GM23338 (cell line): ENCODE results near the gene TUBA4B. TPM values are rescaled to one million over a fixed set of nuclear protein-coding genes. Genes with fewer than 3 reads are reported as not detected.

ENCODE experiments used
- ATAC-seq: fragments of 200-7000 bp; cut with Tn5 transposase; 3 replicates; pipeline ENCODE4 v1.9.1; 2020
- DNase-seq: peaks from one replicate; pipeline ENCODE4 v3.0.0-alpha.2; 2015; ENCODE audit warnings: low spot score
- H2AFZ ChIP-seq: fragments of 200-600 bp; sonication (generic); 2 replicates; pipeline ENCODE4 v1.8.0; 2016; ENCODE audit warnings: antibody characterized with exemption, mild to moderate bottlenecking, moderate library complexity
- H3F3A ChIP-seq: fragments of 200-600 bp; sonication (generic); replicated peaks from 2 replicates; pipeline ENCODE4 v1.8.0; 2017; ENCODE audit warnings: antibody characterized with exemption, mixed run types, low read depth
- H3K27ac ChIP-seq: fragments of 200-600 bp; sonication (generic); 2 replicates; pipeline ENCODE4 v1.6.1; 2016; ENCODE audit warnings: low read depth
- H3K27me3 ChIP-seq: fragments of 200-600 bp; sonication (generic); 2 replicates; pipeline ENCODE4 v1.8.0; 2016; ENCODE audit warnings: mild to moderate bottlenecking, mixed run types, moderate library complexity; ENCODE audit not compliant: insufficient read depth
- H3K36me3 ChIP-seq: fragments of 200-600 bp; sonication (generic); 2 replicates; pipeline ENCODE4 v1.8.0; 2016; ENCODE audit warnings: mild to moderate bottlenecking; ENCODE audit not compliant: insufficient read depth
- H3K4me1 ChIP-seq: fragments of 200-600 bp; sonication (generic); 2 replicates; pipeline ENCODE4 v1.8.0; 2016; ENCODE audit warnings: mild to moderate bottlenecking, moderate library complexity; ENCODE audit not compliant: insufficient read depth
- H3K4me2 ChIP-seq: fragments of 200-600 bp; sonication (generic); 2 replicates; pipeline ENCODE4 v1.7.1; 2017; ENCODE audit warnings: mixed run types
- H3K4me3 ChIP-seq: fragments of 200-600 bp; sonication (generic); 2 replicates; pipeline ENCODE4 v1.6.1; 2016; ENCODE audit warnings: mixed run types
- H3K79me2 ChIP-seq: fragments of 200-600 bp; sonication (generic); replicated peaks from 2 replicates; pipeline ENCODE4 v1.8.0; 2017; ENCODE audit warnings: mild to moderate bottlenecking; ENCODE audit not compliant: insufficient read depth
- H3K9me2 ChIP-seq: fragments of 200-600 bp; sonication (generic); 2 replicates; pipeline ENCODE4 v1.8.0; 2017; ENCODE audit not compliant: insufficient read depth
- H4K20me1 ChIP-seq: fragments of 200-600 bp; sonication (generic); replicated peaks from 2 replicates; pipeline ENCODE4 v1.8.0; 2017; ENCODE audit warnings: mild to moderate bottlenecking; ENCODE audit not compliant: insufficient read depth
- H3K27ac Mint-ChIP-seq: 2 replicates; pipeline ENCODE4 v1.8.0; 2020; ENCODE audit warnings: inconsistent platforms, mild to moderate bottlenecking, moderate library complexity, mixed read lengths
- H3K27me3 Mint-ChIP-seq: 3 replicates; pipeline ENCODE4 v1.8.0; 2022; ENCODE audit warnings: low read depth, mild to moderate bottlenecking, moderate library complexity, mixed read lengths, inconsistent platforms; ENCODE audit not compliant: insufficient read depth, poor library complexity
- H3K36me3 Mint-ChIP-seq: 3 replicates; pipeline ENCODE4 v1.8.0; 2021; ENCODE audit warnings: low read depth, mild to moderate bottlenecking, inconsistent platforms, moderate library complexity, mixed read lengths
- H3K4me1 Mint-ChIP-seq: 3 replicates; pipeline ENCODE4 v1.8.0; 2020; ENCODE audit warnings: mild to moderate bottlenecking, inconsistent platforms, mixed read lengths
- H3K4me3 Mint-ChIP-seq: 3 replicates; pipeline ENCODE4 v1.8.0; 2021; ENCODE audit warnings: moderate library complexity, mild to moderate bottlenecking, inconsistent platforms, mixed read lengths
- H3K9me3 Mint-ChIP-seq: 3 replicates; pipeline ENCODE4 v1.8.0; 2020; ENCODE audit warnings: moderate library complexity, mild to moderate bottlenecking, inconsistent platforms, mixed read lengths
- CREB1 ChIP-seq: fragments of 250-450 bp; sonication (Bioruptor Pico); IDR thresholded peaks from 2 replicates; pipeline ENCODE4 v1.5.0; 2020; ENCODE audit warnings: low read depth, mild to moderate bottlenecking, moderate library complexity
- EZH2 ChIP-seq: fragments of 200-600 bp; sonication (generic); IDR thresholded peaks from one replicate; pipeline ENCODE4 v1.8.0; 2017; ENCODE audit warnings: antibody characterized with exemption, mild to moderate bottlenecking, low read depth; ENCODE audit not compliant: unreplicated experiment
- JUNB ChIP-seq: IDR thresholded peaks from one replicate; pipeline ENCODE4 v1.6.1; 2016; ENCODE audit warnings: antibody characterized with exemption; ENCODE audit not compliant: unreplicated experiment
- NANOG ChIP-seq: IDR thresholded peaks from 2 replicates; pipeline ENCODE4 v1.6.1; 2016; ENCODE audit warnings: antibody characterized with exemption, borderline replicate concordance
- STAT1 ChIP-seq: IDR thresholded peaks from one replicate; pipeline ENCODE4 v1.6.1; 2016; ENCODE audit warnings: antibody characterized with exemption; ENCODE audit not compliant: unreplicated experiment
- ZNF331 ChIP-seq: fragments of 250-450 bp; sonication (Bioruptor Pico); IDR thresholded peaks from 2 replicates; pipeline ENCODE4 v1.5.0; 2020; ENCODE audit warnings: low read depth, mild to moderate bottlenecking, moderate library complexity
- polyA plus RNA-seq: library from polyadenylated mRNA; unstranded; fragments of >200 nt; fragmentation: Nextera tagmentation; extraction: Ambion mirVana; gene quantifications from 2 replicates; pipeline ENCODE4 v1.2.1, GENCODE V29; 2016
- total RNA-seq: library from RNA; depleted of rRNA; stranded (reverse); fragments of >200 nt; shearing (Covaris generic); gene quantifications from 2 replicates; pipeline ENCODE4 v1.2.3, GENCODE V29; 2014
- TF ChIP-seq, protein P1 (sequence below): IDR thresholded peaks from one replicate; pipeline ENCODE4 v1.6.1; 2018; ENCODE audit warnings: antibody characterized with exemption; ENCODE audit not compliant: unreplicated experiment
- TF ChIP-seq, protein P2 (sequence below): fragments of 250-450 bp; sonication (Bioruptor Pico); IDR thresholded peaks from 2 replicates; pipeline ENCODE4 v1.5.0; 2020; ENCODE audit warnings: mild to moderate bottlenecking, moderate library complexity

TUBA4B gene
- total and polyA plus RNA-seq, 2 experiments from 2014 or later = 0.14 TPM; not detected in 1

DNA sequence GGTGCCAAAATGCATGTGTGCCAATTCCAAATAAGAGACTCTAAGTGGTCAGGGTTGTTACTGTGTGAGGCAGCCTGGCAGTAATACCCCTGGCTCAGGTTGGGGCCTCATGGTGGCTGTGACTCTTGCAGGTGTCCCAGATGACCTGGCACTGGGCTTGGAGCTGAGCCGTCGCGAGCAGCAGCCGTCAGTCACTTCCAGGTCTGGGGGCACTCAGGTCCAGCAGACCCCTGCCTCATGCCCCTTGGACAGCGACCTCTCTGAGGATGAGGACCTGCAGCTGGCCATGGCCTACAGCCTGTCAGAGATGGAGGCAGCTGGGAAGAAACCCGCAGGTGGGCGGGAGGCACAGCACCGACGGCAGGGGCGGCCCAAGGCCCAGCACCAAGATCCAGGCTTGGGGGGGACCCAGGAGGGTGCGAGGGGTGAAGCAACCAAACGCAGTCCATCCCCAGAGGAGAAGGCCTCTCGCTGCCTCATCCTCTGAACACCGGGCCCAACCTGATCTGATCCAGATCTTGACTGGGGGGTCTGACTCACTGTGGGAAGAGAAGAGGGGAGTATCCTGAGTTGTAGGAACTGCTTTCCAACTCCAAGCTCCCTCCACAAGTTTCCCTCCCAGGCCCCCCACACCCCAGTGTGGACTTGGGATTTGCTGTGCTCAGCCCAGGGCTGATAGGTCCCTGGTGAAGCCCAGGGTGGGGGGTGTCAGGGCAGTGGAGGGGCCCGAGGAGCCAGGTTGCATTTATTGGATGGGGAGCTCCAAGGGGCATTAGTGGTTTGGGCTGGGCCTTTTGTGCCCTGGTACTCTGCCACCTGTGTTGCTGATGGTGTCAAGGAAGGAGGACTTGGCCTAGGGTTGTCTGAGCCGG, 31.7 kb downstream of the TUBA4B start:
- H3K4me3 Mint-ChIP-seq = no peak overlapping the region

More for the DNA sequence above, 31.7 kb downstream of the TUBA4B start:
- Mint-ChIP-seq H3K4me1 (peaks cover 20% of the 10 kb centered on the region), H3K9me3 (no peaks in the 10 kb centered on the region), H3K27ac (no peak overlapping the region), H3K36me3 (peaks cover 11% of the 10 kb centered on the region; the same call in 2 of the 3 replicates), H3K27me3 (peaks cover 1% of the 10 kb centered on the region)
- no peak for ATAC-seq
- Histone ChIP-seq H3K36me3 (no peaks in the 10 kb centered on the region; the same call in 1 of the 2 replicates), H3K4me1 (peaks cover 10% of the 10 kb centered on the region; the same call in 1 of the 2 replicates), H3K27me3 (no peaks in the 10 kb centered on the region), H2AFZ (no peak overlapping the region), H3K4me2 (no peak overlapping the region), H3K4me3 (no peak overlapping the region), H3K9me2 (no peaks in the 10 kb centered on the region), H3K79me2 (no peaks in the 10 kb centered on the region), H4K20me1 (no peaks in the 10 kb centered on the region; the same call in 1 of the 2 replicates), H3K27ac (no peak overlapping the region), H3F3A (no peaks in the 10 kb centered on the region)
- no peak for TF ChIP-seq JUNB
- TF ChIP-seq ZNF331 (CRISPR knock-in tag) = no peak
- no peak for TF ChIP-seq CREB1
- TF ChIP-seq EZH2 = no peak
- no peak for TF ChIP-seq NANOG
- no peak for TF ChIP-seq STAT1
- TF ChIP-seq, protein P1, sequence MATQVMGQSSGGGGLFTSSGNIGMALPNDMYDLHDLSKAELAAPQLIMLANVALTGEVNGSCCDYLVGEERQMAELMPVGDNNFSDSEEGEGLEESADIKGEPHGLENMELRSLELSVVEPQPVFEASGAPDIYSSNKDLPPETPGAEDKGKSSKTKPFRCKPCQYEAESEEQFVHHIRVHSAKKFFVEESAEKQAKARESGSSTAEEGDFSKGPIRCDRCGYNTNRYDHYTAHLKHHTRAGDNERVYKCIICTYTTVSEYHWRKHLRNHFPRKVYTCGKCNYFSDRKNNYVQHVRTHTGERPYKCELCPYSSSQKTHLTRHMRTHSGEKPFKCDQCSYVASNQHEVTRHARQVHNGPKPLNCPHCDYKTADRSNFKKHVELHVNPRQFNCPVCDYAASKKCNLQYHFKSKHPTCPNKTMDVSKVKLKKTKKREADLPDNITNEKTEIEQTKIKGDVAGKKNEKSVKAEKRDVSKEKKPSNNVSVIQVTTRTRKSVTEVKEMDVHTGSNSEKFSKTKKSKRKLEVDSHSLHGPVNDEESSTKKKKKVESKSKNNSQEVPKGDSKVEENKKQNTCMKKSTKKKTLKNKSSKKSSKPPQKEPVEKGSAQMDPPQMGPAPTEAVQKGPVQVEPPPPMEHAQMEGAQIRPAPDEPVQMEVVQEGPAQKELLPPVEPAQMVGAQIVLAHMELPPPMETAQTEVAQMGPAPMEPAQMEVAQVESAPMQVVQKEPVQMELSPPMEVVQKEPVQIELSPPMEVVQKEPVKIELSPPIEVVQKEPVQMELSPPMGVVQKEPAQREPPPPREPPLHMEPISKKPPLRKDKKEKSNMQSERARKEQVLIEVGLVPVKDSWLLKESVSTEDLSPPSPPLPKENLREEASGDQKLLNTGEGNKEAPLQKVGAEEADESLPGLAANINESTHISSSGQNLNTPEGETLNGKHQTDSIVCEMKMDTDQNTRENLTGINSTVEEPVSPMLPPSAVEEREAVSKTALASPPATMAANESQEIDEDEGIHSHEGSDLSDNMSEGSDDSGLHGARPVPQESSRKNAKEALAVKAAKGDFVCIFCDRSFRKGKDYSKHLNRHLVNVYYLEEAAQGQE = no peak
- TF ChIP-seq, protein P2, sequence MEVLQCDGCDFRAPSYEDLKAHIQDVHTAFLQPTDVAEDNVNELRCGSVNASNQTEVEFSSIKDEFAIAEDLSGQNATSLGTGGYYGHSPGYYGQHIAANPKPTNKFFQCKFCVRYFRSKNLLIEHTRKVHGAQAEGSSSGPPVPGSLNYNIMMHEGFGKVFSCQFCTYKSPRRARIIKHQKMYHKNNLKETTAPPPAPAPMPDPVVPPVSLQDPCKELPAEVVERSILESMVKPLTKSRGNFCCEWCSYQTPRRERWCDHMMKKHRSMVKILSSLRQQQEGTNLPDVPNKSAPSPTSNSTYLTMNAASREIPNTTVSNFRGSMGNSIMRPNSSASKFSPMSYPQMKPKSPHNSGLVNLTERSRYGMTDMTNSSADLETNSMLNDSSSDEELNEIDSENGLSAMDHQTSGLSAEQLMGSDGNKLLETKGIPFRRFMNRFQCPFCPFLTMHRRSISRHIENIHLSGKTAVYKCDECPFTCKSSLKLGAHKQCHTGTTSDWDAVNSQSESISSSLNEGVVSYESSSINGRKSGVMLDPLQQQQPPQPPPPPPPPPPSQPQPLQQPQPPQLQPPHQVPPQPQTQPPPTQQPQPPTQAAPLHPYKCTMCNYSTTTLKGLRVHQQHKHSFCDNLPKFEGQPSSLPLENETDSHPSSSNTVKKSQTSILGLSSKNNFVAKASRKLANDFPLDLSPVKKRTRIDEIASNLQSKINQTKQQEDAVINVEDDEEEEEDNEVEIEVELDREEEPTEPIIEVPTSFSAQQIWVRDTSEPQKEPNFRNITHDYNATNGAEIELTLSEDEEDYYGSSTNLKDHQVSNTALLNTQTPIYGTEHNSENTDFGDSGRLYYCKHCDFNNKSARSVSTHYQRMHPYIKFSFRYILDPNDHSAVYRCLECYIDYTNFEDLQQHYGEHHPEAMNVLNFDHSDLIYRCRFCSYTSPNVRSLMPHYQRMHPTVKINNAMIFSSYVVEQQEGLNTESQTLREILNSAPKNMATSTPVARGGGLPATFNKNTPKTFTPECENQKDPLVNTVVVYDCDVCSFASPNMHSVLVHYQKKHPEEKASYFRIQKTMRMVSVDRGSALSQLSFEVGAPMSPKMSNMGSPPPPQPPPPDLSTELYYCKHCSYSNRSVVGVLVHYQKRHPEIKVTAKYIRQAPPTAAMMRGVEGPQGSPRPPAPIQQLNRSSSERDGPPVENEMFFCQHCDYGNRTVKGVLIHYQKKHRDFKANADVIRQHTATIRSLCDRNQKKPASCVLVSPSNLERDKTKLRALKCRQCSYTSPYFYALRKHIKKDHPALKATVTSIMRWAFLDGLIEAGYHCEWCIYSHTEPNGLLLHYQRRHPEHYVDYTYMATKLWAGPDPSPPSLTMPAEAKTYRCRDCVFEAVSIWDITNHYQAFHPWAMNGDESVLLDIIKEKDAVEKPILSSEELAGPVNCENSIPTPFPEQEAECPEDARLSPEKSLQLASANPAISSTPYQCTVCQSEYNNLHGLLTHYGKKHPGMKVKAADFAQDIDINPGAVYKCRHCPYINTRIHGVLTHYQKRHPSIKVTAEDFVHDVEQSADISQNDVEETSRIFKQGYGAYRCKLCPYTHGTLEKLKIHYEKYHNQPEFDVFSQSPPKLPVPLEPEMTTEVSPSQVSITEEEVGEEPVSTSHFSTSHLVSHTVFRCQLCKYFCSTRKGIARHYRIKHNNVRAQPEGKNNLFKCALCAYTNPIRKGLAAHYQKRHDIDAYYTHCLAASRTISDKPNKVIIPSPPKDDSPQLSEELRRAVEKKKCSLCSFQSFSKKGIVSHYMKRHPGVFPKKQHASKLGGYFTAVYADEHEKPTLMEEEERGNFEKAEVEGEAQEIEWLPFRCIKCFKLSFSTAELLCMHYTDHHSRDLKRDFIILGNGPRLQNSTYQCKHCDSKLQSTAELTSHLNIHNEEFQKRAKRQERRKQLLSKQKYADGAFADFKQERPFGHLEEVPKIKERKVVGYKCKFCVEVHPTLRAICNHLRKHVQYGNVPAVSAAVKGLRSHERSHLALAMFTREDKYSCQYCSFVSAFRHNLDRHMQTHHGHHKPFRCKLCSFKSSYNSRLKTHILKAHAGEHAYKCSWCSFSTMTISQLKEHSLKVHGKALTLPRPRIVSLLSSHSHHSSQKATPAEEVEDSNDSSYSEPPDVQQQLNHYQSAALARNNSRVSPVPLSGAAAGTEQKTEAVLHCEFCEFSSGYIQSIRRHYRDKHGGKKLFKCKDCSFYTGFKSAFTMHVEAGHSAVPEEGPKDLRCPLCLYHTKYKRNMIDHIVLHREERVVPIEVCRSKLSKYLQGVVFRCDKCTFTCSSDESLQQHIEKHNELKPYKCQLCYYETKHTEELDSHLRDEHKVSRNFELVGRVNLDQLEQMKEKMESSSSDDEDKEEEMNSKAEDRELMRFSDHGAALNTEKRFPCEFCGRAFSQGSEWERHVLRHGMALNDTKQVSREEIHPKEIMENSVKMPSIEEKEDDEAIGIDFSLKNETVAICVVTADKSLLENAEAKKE (CRISPR knock-in tag) = no peak
- no peak for DNase-seq
